Fibroblast of villous mesenchyme (primary cell): Measurements from ENCODE around the gene FBN1. TPM values are rescaled to one million over a fixed set of nuclear protein-coding genes. Genes with fewer than 3 reads are reported as not detected.

Source experiments
- DNase-seq: peaks from one replicate; pipeline ENCODE4 v3.0.0-alpha.2; 2010; ENCODE audit warnings: low read depth
- H3K4me3 ChIP-seq: 2 replicates; pipeline ENCODE4 v1.5.1; 2011; ENCODE audit warnings: low read depth, mild to moderate bottlenecking, low read length
- total RNA-seq: library from RNA; depleted of rRNA; stranded (reverse); fragments of >200 nt; gene quantifications from 2 replicates; pipeline ENCODE4 v1.2.3, GENCODE V29; 2012
- TF ChIP-seq, protein P1 (sequence below): IDR thresholded peaks from 2 replicates; pipeline ENCODE4 v1.5.1; 2012; ENCODE audit warnings: low read depth, mild to moderate bottlenecking, low read length; ENCODE audit not compliant: insufficient read depth

The FBN1 gene
- total RNA-seq, 1 donor: 333 TPM

DNA sequence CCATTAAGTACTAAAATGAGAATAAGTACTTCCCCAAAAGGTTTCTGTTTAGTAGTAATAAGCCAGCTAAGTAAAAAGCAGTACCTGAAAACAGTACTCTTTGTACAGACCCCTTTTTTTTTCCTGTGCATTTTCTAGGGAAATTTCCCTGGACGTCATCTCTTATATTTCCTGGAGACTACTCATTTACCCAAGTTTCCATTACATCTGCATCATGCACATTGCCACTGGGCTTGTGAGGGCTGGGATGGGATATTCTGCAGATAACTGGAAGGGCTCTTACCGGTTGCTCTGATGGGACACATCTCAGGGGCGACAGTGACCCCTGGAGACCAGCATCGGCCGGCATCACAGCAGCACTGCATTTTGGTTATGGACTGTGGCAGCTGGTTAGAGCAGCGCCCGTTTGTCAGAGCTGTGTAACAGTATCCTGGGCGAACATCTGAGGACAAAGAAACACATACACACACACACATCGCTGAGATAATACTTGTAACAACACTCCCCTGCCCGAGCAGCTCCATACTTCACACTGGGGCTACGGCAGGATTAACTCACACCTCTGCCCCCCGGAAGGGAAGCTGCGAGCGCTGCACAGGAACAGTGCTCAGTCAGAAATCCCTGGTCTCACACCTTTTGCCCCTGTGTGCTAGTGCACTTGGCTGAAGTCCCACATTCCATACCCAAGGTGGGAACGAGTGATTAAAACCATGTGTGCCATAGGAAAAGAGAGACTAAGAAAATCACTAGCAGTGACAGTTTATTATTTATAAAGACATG, 124.9 kb downstream of the FBN1 start:
- TF ChIP-seq, protein P1, sequence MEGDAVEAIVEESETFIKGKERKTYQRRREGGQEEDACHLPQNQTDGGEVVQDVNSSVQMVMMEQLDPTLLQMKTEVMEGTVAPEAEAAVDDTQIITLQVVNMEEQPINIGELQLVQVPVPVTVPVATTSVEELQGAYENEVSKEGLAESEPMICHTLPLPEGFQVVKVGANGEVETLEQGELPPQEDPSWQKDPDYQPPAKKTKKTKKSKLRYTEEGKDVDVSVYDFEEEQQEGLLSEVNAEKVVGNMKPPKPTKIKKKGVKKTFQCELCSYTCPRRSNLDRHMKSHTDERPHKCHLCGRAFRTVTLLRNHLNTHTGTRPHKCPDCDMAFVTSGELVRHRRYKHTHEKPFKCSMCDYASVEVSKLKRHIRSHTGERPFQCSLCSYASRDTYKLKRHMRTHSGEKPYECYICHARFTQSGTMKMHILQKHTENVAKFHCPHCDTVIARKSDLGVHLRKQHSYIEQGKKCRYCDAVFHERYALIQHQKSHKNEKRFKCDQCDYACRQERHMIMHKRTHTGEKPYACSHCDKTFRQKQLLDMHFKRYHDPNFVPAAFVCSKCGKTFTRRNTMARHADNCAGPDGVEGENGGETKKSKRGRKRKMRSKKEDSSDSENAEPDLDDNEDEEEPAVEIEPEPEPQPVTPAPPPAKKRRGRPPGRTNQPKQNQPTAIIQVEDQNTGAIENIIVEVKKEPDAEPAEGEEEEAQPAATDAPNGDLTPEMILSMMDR: no peak
- H3K4me3 ChIP-seq: no peak overlapping the region
- no peak for DNase-seq

GRCh38 chr15:48516121-48516520, 129.4 kb downstream of the FBN1 start:
- no peak for DNase-seq
- no peak overlapping the region for H3K4me3 ChIP-seq
- TF ChIP-seq, protein P1: no peak

DNA sequence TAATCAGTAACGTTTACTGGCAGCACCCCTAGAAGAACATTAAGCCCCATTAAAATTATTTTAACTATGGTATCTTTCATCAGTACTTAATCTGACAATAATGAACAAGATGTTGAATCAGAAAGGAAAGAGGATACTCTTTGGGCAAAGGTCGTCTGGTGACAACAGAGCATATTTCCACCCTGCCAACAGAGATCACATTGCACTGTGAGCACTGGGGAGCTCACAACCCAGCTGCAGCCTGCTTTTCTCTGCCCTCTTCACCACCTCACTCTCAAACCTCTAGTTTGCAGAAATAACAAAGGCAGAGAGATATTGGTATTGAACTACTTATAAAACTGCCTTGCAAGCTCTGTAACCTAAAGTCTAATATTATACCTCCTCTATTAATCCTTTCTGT, 130.0 kb downstream of the FBN1 start:
- TF ChIP-seq, protein P1: no peak

DNA sequence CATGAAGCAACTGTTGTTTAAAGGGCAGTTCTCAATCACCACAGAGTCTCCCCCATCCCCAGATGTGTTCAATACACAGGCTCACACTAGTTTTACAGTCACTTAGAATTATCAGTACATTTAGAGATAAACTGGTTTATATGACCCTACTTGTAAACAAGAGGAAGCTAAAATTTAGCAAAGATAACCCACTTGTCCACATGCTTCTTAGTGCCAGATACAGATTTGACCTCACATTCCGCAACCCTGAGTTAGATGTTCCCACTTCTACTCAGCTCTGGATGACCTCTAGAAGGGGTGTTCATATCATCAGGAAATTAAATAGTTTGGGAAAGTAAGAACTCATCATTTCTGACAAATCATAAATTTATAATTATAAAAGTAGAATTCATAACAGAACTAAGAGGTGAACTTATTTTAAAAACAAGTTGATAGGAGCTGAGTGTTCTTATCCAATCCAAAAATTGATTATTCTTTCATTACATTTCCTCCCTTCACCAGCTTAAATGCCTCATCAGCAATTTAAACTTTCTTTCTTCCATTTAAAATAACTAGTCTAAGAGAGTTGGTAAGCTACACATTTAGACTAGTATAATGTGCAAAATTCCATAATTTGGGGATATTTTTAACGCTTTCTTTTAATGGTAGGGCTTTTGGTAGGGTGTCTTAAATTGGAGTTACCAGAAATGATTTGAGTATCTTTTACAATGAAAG, 131.2 kb downstream of the FBN1 start:
- peak; percentile 72 for DNase-seq
- H3K4me3 ChIP-seq: no peak overlapping the region
- TF ChIP-seq, protein P1: no peak

More for the DNA sequence above, 130.0 kb downstream of the FBN1 start:
- no peak overlapping the region for H3K4me3 ChIP-seq
- DNase-seq: no peak

- no peak overlapping the region for H3K4me3 ChIP-seq
- TF ChIP-seq, protein P1: no peak
- DNase-seq: no peak
These were observed 134.5 kb downstream of the FBN1 start for GRCh38 chr15:48510976-48511375.

GRCh38 chr15:48507416-48508065, 138.0 kb downstream of the FBN1 start:
- H3K4me3 ChIP-seq: no peak overlapping the region
- peak; percentile 75 for DNase-seq
- TF ChIP-seq, protein P1: peak; percentile 77
